Mucosa of stomach (tissue), 1 donor: ENCODE data around the gene TTPAL.
A peak's percentile ranks its signal among the peaks of the same experiment; 100 is the strongest.

Source experiments
- H3K27me3 ChIP-seq: one replicate; pipeline ENCODE4 v1.7.0; 2013; ENCODE audit warnings: mild to moderate bottlenecking, low read length; ENCODE audit not compliant: control insufficient read depth, insufficient read depth
- H3K36me3 ChIP-seq: one replicate; pipeline ENCODE4 v1.7.0; 2013; ENCODE audit warnings: low read length; ENCODE audit not compliant: control insufficient read depth, insufficient read depth
- H3K4me1 ChIP-seq: one replicate; pipeline ENCODE4 v1.7.0; 2013; ENCODE audit warnings: mild to moderate bottlenecking, low read length; ENCODE audit not compliant: control insufficient read depth, insufficient read depth
- H3K4me3 ChIP-seq: one replicate; pipeline ENCODE4 v1.7.0; 2013; ENCODE audit warnings: low read length
- H3K9ac ChIP-seq: one replicate; pipeline ENCODE4 v1.7.0; 2013; ENCODE audit warnings: mild to moderate bottlenecking, low read length, moderate library complexity
- H3K9me3 ChIP-seq: one replicate; pipeline ENCODE4 v1.7.0; 2013; ENCODE audit warnings: mild to moderate bottlenecking, low read length, moderate library complexity; ENCODE audit not compliant: control insufficient read depth
- donor health status: Pancreatic carcinoma.

TTPAL gene, protein sequence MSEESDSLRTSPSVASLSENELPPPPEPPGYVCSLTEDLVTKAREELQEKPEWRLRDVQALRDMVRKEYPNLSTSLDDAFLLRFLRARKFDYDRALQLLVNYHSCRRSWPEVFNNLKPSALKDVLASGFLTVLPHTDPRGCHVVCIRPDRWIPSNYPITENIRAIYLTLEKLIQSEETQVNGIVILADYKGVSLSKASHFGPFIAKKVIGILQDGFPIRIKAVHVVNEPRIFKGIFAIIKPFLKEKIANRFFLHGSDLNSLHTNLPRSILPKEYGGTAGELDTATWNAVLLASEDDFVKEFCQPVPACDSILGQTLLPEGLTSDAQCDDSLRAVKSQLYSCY

GRCh38 chr20:44475694-44476560, at the start of gene TTPAL:
Gene TTPAL (plus strand): TSS chr20:44475874. CDS start chr20:44480000, 4,126 bp downstream.
- Histone ChIP-seq H3K36me3 (no peaks in the 10 kb centered on the region), H3K9me3 (no peaks in the 10 kb centered on the region), H3K4me3 (peak within 1 kb of the TSS; percentile 95), H3K4me1 (peaks cover 14% of the 10 kb centered on the region), H3K27me3 (no peaks in the 10 kb centered on the region), H3K9ac (peak within 1 kb of the TSS; percentile 99)

DNA sequence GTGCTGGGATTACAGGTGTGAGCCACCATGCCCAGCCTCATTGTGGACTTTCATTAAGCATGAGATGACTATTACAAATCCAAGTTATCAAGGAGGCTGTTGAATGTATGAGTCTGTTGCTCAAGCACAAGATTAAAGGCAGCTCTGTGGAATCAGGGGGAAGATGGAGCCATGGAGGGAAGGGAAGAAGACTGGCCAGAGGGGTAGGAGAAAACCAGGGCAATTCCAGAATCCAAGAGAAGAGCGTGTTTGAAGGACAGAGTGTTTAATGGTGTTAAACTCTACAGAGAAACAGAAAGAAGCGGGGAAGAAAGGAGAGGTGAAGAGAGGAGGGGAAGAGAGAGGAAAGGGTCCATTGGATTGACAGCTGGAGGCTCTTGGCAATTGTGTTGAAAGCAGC, 49.8 kb upstream of the TTPAL start:
- Histone ChIP-seq H3K9me3 (no peaks in the 10 kb centered on the region), H3K36me3 (peaks cover 5% of the 10 kb centered on the region), H3K9ac (no peak overlapping the region), H3K4me1 (no peaks in the 10 kb centered on the region), H3K27me3 (no peaks in the 10 kb centered on the region), H3K4me3 (no peak overlapping the region)

- Histone ChIP-seq H3K4me1 (no peaks in the 10 kb centered on the region), H3K27me3 (no peaks in the 10 kb centered on the region), H3K4me3 (no peak overlapping the region), H3K9me3 (no peaks in the 10 kb centered on the region), H3K9ac (no peak overlapping the region), H3K36me3 (peaks cover 5% of the 10 kb centered on the region)
These were observed 48.5 kb upstream of the TTPAL start for GRCh38 chr20:44426879-44427790.

DNA sequence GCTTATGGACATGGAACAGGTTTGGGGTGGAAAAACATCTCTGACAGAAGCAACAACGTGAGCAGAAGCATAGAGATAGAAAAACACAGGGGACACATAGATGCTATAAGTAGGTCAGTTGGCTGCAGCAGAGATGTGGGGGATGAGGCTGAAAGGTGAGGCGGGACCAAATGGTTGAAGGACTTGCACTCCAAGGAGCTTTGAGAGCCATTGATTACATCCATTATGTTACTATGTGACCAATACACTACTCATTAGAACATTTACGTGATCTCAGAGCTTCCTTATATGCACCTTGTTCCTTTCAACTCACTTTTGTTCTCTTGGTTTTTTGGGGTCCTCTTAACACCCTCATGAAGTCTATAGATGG, 47.9 kb upstream of the TTPAL start:
- H3K9ac ChIP-seq: no peak overlapping the region
- H3K9me3 ChIP-seq: no peaks in the 10 kb centered on the region
- H3K4me1 ChIP-seq: no peaks in the 10 kb centered on the region
- peaks cover 5% of the 10 kb centered on the region for H3K36me3 ChIP-seq
- no peak overlapping the region for H3K4me3 ChIP-seq
- H3K27me3 ChIP-seq: no peaks in the 10 kb centered on the region

DNA sequence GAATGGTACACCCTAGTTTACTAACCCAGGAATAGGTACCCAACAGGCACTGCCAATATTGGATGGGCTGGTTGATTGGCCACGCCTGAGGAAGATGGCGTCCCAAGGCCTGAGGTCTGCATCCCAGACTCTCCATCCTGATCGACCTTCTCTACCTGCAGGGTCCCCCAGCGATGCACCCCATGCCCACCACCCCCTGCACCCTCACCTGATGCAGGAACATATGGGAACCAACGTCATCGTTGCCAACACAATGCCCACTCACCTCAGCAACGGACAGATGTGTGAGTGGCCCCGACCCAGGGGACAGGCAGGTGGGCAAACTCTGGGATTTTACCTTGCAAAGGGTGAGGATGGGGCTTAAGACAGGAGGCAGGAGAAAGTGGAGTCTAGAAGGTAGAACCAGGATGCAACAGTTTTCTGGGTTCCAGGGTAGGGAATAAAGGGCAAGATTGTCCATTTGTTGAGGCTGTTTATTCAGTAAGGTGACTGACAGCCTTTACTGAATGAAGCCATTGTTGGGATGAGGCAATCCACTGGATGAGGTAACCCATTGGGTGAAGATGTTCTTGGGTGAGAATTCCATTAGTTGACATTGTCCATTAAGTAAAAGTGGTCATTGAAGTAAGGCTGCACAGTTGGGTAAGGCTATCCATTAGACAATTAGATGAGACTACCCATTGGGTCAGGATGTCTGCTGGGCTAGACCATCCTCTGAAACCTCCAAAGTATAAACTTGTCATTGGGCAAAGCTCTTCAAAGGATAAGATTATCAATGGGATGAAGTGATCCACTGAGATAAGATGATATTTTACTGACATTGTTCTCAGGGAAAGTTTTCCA, 47.3 kb upstream of the TTPAL start:
- Histone ChIP-seq H3K9ac (no peak overlapping the region), H3K9me3 (no peaks in the 10 kb centered on the region), H3K4me1 (no peaks in the 10 kb centered on the region), H3K36me3 (peaks cover 5% of the 10 kb centered on the region), H3K27me3 (no peaks in the 10 kb centered on the region), H3K4me3 (no peak overlapping the region)

DNA sequence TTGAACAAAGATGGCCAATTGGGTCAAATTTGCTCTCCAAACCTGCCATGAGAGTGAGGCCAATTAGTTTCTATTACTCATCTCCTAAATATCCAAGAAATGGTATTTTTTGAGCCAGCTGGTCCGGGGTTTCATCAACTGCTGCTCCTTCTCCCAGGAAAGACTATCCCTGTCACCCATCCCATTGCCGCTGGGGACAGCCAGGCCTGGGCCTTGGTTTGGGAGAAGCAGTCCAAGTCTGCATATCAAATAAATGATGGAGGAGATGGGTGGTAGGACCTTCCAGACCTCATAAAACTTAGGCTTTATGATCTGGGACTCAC, 46.7 kb upstream of the TTPAL start:
- Histone ChIP-seq H3K27me3 (no peaks in the 10 kb centered on the region), H3K4me1 (peaks cover 2% of the 10 kb centered on the region), H3K4me3 (no peak overlapping the region), H3K9ac (no peak overlapping the region), H3K9me3 (no peaks in the 10 kb centered on the region), H3K36me3 (peaks cover 5% of the 10 kb centered on the region)

- H3K4me1 ChIP-seq: peaks cover 9% of the 10 kb centered on the region
- no peaks in the 10 kb centered on the region for H3K27me3 ChIP-seq
- H3K9me3 ChIP-seq: no peaks in the 10 kb centered on the region
- no peak overlapping the region for H3K9ac ChIP-seq
- peaks cover 5% of the 10 kb centered on the region for H3K36me3 ChIP-seq
- H3K4me3 ChIP-seq: no peak overlapping the region
These were observed 46.0 kb upstream of the TTPAL start for GRCh38 chr20:44429419-44430269.

DNA sequence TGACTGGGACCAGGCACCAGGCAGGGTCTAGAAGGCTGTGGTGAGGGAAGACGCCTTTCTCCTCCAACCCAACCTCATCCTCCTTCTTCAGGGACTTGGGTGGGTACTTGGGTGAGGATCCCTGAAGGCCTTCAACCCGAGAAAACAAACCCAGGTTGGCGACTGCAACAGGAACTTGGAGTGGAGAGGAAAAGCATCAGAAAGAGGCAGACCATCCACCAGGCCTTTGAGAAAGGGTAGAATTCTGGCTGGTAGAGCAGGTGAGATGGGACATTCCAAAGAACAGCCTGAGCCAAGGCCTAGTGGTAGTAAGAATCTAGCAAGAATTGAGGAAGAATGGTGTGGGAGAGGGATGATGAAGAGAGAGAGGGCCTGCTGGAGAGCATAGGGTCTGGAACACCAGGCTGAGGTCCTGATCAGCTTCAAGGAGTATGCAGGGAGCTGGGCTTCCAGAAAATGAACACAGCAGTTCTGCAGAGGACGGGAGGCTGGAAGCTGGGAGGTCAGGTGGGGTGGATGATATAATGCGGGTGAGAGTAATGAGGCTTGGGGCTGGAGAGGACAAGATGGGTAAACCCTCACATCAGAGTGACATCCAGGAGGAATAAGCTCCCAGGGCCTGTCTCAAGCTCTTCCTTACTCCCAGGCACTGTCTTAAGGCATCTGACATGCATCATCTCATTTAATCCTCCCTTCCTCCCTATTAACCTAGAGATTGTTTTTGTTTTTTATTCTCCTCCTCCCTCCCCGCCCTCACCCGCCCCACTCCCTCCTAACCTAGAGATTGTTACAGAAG, 45.2 kb upstream of the TTPAL start:
- Histone ChIP-seq H3K4me3 (no peak overlapping the region), H3K36me3 (peaks cover 5% of the 10 kb centered on the region), H3K9ac (no peak overlapping the region), H3K9me3 (no peaks in the 10 kb centered on the region), H3K27me3 (no peaks in the 10 kb centered on the region), H3K4me1 (peaks cover 17% of the 10 kb centered on the region)

DNA sequence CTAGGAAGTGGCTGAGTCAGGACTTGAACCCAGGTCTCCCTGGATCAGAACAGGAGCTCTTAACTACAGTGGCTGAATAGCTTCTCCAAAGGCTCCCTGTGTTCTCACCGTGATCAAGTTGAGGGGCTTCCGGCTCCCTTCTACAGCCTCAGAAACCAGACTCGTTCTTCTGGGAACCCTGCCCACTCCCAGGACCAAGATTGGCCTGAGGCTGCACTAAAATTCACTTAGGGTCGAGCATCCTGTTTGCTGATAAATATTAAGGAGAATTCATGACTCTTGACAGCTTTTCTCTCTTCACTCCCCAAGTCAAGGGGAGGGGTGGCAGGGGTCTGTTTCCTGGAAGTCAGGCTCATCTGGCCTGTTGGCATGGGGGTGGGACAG, 44.6 kb upstream of the TTPAL start:
- H3K9ac ChIP-seq: no peak overlapping the region
- peaks cover 24% of the 10 kb centered on the region for H3K4me1 ChIP-seq
- no peaks in the 10 kb centered on the region for H3K27me3 ChIP-seq
- peaks cover 5% of the 10 kb centered on the region for H3K36me3 ChIP-seq
- no peaks in the 10 kb centered on the region for H3K9me3 ChIP-seq
- H3K4me3 ChIP-seq: no peak overlapping the region

DNA sequence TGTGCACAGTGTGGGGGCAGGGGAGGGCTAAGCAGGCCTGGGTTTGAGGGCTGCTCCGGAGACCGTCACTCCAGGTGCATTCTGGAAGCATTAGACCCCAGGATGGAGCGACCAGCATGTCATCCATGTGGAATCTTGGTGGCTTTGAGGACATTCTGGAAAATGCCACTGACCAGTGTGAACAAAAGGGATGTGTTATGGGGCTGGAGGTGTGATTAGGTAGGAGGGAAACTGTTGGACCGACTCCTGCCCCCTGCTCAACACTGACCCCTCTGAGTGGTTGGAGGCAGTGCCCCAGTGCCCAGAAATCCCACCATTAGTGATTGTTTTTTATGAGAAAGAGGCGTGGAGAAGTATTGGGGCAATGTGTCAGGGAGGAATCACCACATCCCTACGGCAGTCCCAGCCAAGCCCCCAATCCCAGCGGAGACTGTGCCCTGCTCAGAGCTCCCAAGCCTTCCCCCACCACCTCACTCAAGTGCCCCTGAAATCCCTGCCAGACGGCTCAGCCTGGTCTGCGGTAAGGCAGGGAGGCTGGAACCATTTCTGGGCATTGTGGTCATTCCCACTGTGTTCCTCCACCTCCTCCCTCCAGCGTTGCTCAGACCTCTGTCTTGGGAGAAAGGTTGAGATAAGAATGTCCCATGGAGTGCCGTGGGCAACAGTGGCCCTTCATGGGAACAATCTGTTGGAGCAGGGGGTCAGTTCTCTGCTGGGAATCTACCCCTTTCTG, 44.0 kb upstream of the TTPAL start:
- Histone ChIP-seq H3K9ac (no peak overlapping the region), H3K4me3 (no peak overlapping the region), H3K4me1 (peaks cover 29% of the 10 kb centered on the region), H3K9me3 (no peaks in the 10 kb centered on the region), H3K36me3 (peaks cover 5% of the 10 kb centered on the region), H3K27me3 (no peaks in the 10 kb centered on the region)
